ENCODE results near the gene STARD5.

GRCh38 chr15:81339321-81339720 is 15.4 kb upstream of the STARD5 start:
- TF ChIP-seq POLR2A (IDR thresholded peaks at IDR 0.05) (no peak), EP300 (IDR thresholded peaks at IDR 0.05; ENCODE audit: low read depth) (no peak)
- TF ChIP-seq, protein P1, sequence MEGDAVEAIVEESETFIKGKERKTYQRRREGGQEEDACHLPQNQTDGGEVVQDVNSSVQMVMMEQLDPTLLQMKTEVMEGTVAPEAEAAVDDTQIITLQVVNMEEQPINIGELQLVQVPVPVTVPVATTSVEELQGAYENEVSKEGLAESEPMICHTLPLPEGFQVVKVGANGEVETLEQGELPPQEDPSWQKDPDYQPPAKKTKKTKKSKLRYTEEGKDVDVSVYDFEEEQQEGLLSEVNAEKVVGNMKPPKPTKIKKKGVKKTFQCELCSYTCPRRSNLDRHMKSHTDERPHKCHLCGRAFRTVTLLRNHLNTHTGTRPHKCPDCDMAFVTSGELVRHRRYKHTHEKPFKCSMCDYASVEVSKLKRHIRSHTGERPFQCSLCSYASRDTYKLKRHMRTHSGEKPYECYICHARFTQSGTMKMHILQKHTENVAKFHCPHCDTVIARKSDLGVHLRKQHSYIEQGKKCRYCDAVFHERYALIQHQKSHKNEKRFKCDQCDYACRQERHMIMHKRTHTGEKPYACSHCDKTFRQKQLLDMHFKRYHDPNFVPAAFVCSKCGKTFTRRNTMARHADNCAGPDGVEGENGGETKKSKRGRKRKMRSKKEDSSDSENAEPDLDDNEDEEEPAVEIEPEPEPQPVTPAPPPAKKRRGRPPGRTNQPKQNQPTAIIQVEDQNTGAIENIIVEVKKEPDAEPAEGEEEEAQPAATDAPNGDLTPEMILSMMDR (IDR thresholded peaks at IDR 0.05): no peak

Data from transverse colon (tissue), 3 donors.